HL-60/S4 treated with retinoic acid at 250 ng/mL for 4 days and 3 days (cell line): ENCODE data around the gene CAPN15.
"Not testable (repeated sequence)": the region's sequence is repeated elsewhere in the genome, so short reads cannot be mapped to it uniquely, and the experiment has no call there.

Experiments
- in situ Hi-C: fragments of 300-500 bp; cut with MboI; formaldehyde crosslinking; loops from 2 replicates; pipeline ENCODE4 v1.7.0; 2022; ENCODE audit warnings: low sequenced_read_pairs

CAPN15 gene

GRCh38 chr16:527015-527903, at the start of gene CAPN15:
Gene CAPN15, plus strand, starts transcription at chr16:527712. Its CDS starts 19,127 bp downstream, at chr16:546839.
- in situ Hi-C loops: no loop called here

- in situ Hi-C loops: not testable (repeated sequence)
Measured at GRCh38 chr16:478287-478686, 49.2 kb upstream of the CAPN15 start.

GRCh38 chr16:482468-483185, 44.9 kb upstream of the CAPN15 start:
- in situ Hi-C loops: no loop called here

GRCh38 chr16:483341-484075, 44.0 kb upstream of the CAPN15 start:
- in situ Hi-C loops: no loop called here

- in situ Hi-C loops: no loop called here
Measured at GRCh38 chr16:489606-490005, 37.9 kb upstream of the CAPN15 start.

GRCh38 chr16:490768-491167, 36.7 kb upstream of the CAPN15 start:
- in situ Hi-C loops: no loop called here

GRCh38 chr16:491220-491919, 36.1 kb upstream of the CAPN15 start:
- in situ Hi-C loops: no loop called here

- in situ Hi-C loops: no loop called here
Measured at GRCh38 chr16:492211-492875, 35.2 kb upstream of the CAPN15 start.

GRCh38 chr16:494676-495075, 32.8 kb upstream of the CAPN15 start:
- in situ Hi-C loops: not testable (repeated sequence)

- in situ Hi-C loops: no loop called here
Measured at GRCh38 chr16:495127-495748, 32.3 kb upstream of the CAPN15 start.

GRCh38 chr16:496097-496886, 31.2 kb upstream of the CAPN15 start:
- in situ Hi-C loops: no loop called here

- in situ Hi-C loops: no loop called here
Measured at GRCh38 chr16:497258-497657, 30.3 kb upstream of the CAPN15 start.

GRCh38 chr16:499924-500323, 27.6 kb upstream of the CAPN15 start:
- in situ Hi-C loops: no loop called here

GRCh38 chr16:500709-501108, 26.8 kb upstream of the CAPN15 start:
- in situ Hi-C loops: no loop called here

GRCh38 chr16:502179-502943, 25.2 kb upstream of the CAPN15 start:
- in situ Hi-C loops: no loop called here

- in situ Hi-C loops: no loop called here
Measured at GRCh38 chr16:503150-504071, 24.1 kb upstream of the CAPN15 start.
